H1 (cell line): ENCODE results near the gene SMPX.

Experiments used
- POLR2A ChIP-seq, 2 experiments: IDR thresholded peaks; 1 replicate in 1 of 2; 2 replicates in 1 of 2; pipeline ENCODE4 v1.6.1; 2011; ENCODE audit warnings: low read depth in 2 of 2, low read length in 2 of 2, mild to moderate bottlenecking in 2 of 2; ENCODE audit errors: control extremely low read depth in 1 of 2
- POU5F1 ChIP-seq: IDR thresholded peaks from 2 replicates; pipeline ENCODE4 v1.6.1; 2011; ENCODE audit warnings: low read depth, mild to moderate bottlenecking, low read length, moderate library complexity
- SRF ChIP-seq: IDR thresholded peaks from 2 replicates; pipeline ENCODE4 v1.6.1; 2011; ENCODE audit warnings: mild to moderate bottlenecking, low read depth, low read length, moderate library complexity
- TF ChIP-seq, protein P1 (sequence below), 3 experiments: IDR thresholded peaks; 1 replicate in 2 of 3; 2 replicates in 1 of 3; pipeline versions ENCODE4 v1.5.1 to v1.6.1; 2011; ENCODE audit warnings: low read length in 3 of 3, mild to moderate bottlenecking in 3 of 3, inconsistent platforms in 2 of 3, low read depth in 1 of 3, moderate library complexity in 1 of 3; ENCODE audit not compliant: insufficient read depth in 1 of 3; ENCODE audit errors: control extremely low read depth in 1 of 3
- TF ChIP-seq, protein P2 (sequence below): IDR thresholded peaks from 2 replicates; pipeline ENCODE4 v1.6.1; 2011; ENCODE audit warnings: low read length, improper control_type of control experiment

DNA sequence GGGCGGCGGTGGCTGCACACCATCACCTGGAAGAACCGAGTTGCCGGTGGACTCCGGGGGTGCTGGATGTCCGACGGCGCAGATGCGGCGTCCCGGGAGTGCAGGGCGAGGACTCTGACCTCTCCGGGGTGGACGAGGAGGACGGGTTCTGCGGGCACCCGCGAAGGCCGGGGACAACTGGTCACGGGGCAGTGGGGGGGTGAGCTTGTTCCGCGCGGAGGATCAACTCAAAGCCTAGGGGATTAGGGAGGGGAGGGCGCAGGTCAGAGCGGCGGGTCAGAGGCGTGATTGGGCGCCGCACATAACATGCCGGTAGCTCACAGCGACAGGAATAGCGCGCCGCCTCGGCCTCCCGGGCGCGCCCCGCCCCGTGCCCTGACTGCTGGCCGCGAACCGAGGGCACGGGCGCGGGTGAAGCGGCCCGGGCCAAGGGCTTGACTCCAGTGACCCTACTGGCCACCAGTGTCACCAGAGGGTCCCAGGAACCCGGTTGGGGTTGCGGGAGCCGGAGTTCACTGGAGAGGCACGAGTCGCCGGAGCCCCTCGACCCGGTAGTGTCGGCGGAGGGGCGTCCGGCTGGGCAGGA is 99.7 kb downstream of the SMPX start, which contains the start of gene KLHL34:
- TF ChIP-seq SRF (no peak), POU5F1 (no peak), POLR2A (IDR thresholded peaks at IDR 0.05; ENCODE audit: control extremely low read depth in 1 of 2, low read depth in 2 of 2, low read length in 2 of 2) (no peak)
- TF ChIP-seq, protein P1, sequence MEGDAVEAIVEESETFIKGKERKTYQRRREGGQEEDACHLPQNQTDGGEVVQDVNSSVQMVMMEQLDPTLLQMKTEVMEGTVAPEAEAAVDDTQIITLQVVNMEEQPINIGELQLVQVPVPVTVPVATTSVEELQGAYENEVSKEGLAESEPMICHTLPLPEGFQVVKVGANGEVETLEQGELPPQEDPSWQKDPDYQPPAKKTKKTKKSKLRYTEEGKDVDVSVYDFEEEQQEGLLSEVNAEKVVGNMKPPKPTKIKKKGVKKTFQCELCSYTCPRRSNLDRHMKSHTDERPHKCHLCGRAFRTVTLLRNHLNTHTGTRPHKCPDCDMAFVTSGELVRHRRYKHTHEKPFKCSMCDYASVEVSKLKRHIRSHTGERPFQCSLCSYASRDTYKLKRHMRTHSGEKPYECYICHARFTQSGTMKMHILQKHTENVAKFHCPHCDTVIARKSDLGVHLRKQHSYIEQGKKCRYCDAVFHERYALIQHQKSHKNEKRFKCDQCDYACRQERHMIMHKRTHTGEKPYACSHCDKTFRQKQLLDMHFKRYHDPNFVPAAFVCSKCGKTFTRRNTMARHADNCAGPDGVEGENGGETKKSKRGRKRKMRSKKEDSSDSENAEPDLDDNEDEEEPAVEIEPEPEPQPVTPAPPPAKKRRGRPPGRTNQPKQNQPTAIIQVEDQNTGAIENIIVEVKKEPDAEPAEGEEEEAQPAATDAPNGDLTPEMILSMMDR (IDR thresholded peaks at IDR 0.05; ENCODE audit: control extremely low read depth in 1 of 3, insufficient read depth in 1 of 3, low read depth in 1 of 3, low read length in 3 of 3) = no peak
- TF ChIP-seq, protein P2, sequence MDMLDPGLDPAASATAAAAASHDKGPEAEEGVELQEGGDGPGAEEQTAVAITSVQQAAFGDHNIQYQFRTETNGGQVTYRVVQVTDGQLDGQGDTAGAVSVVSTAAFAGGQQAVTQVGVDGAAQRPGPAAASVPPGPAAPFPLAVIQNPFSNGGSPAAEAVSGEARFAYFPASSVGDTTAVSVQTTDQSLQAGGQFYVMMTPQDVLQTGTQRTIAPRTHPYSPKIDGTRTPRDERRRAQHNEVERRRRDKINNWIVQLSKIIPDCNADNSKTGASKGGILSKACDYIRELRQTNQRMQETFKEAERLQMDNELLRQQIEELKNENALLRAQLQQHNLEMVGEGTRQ = no peak
